GM19372 (cell line): Measurements from ENCODE around the gene ADRA2A.

Source experiments
- ATAC-seq: cut with Tn5 transposase; IDR thresholded peaks from one replicate; pipeline ENCODE4 v1.9.1; 2021; ENCODE audit warnings: mild to moderate bottlenecking, low read depth, moderate library complexity; ENCODE audit not compliant: unreplicated experiment

ADRA2A gene

GRCh38 chr10:111082102-111082975 is 5.5 kb downstream of the ADRA2A start:
- ATAC-seq: no peak

GRCh38 chr10:111083222-111084095 is 6.6 kb downstream of the ADRA2A start:
- no peak for ATAC-seq

- ATAC-seq: no peak
Observed at GRCh38 chr10:111084366-111085255, 7.8 kb downstream of the ADRA2A start.

DNA sequence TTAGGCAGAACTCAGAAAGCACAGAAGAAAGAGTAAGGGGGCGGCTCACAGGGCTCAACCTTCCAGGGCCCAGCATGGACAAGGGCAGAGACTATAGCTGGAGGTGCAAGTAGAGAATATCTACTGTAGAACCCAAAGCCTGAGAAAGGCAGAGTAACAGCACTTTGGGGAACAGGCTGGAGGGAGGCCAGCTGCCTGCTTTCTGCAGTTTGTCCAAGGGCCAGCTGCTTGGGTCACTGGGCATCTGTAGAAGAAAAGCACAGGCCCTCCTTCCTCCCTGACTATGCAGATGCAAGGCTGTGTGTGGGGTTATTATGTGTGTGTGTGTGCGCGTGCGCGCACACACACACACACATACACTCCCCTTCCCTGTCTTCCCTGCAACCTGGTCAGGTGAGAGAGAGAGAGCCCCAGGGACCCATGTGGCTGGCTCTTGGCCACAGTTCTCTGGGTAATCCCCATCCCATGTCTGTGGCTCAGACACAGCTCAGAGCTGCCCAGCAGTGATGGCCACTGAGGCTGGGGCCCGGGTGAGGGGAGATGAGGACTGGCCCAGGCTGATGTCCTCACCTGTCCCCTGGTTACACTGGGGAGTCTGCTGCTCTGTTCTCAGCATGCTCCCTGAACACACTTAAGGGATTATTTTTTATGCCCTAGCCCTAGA is 9.0 kb downstream of the ADRA2A start:
- ATAC-seq: no peak

GRCh38 chr10:111086574-111086973 is 9.7 kb downstream of the ADRA2A start:
- no peak for ATAC-seq

GRCh38 chr10:111087331-111087756 is 10.5 kb downstream of the ADRA2A start:
- ATAC-seq: no peak

DNA sequence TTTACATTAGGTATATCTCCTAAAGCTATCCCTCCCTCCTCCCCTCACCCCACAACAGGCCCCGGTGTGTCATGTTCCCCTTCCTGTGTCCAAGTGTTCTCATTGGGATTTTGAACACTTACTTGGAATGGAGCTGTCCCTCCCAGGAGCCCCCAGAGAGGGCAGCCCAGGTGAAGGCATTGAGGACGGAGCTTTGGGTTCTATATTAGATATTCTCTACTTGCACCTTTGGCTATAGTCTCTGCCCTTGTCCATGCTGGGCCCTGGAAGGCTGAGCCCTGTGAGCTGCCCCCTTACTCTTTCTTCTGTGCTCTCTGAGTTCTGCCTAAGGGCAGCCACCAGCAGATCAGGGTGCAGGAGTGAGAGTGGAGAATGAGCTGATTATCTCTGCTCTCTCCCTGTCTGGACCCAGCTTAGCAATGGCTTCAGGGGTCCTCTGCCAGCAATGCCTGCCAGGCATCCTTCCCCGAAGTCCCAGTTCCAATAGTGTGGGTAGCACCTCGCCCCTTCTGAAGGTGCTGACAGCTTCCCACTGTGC is 11.2 kb downstream of the ADRA2A start:
- ATAC-seq: no peak

- no peak for ATAC-seq
Observed at GRCh38 chr10:111089293-111089692, 12.5 kb downstream of the ADRA2A start.

GRCh38 chr10:111091833-111092232 is 15.0 kb downstream of the ADRA2A start:
- ATAC-seq: no peak

DNA sequence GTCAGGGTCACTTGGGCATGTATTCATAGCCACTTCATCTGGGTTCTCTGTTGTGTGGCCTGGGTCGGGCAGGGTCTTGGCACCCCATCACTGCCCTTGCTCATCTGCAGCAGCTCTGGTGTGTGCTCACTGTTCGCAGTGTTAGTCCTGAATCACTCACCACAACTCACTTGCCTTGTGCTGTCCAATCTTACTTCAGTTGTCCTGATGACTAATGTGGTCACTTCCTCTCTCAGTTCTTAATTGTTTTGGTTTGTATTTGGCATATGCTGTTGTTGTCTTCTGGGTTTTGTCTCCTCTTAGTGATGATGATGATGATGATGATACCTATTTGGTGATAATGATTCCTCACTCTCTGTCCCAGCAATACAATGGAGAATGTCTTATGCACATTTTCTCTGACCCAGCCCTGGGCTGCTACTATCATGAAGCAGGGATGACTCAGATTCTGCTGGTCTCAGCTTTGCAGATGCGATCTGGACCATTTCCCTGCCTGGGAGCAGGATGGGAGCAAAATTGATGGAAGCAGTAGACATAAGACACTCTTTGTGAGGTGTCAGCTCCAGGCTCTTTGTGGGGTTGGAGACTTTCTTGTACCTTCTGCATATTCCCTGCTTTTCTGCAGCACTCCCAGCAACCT is 17.0 kb downstream of the ADRA2A start:
- no peak for ATAC-seq

- no peak for ATAC-seq
Observed at GRCh38 chr10:111098679-111099437, 22.0 kb downstream of the ADRA2A start.

DNA sequence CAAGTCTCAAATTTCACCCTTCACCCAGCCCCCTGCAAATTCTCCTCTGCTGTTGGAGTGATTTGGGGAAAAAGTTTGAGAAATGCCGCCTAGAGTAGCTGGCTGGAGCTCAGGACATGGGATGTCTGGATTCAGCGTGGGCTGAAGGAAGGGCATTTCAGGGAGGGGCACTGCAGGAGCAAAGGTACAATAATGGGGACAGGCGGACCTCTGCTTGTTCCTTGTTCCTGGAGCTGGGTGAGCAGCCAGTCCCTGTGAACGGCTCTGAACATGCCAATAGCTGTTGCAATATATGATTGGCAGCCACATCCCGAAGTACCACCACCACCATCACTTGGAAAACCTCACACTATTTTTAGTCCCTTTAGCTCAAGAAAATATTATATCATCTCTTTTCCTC is 23.4 kb downstream of the ADRA2A start:
- ATAC-seq: no peak

GRCh38 chr10:111101796-111102195 is 25.0 kb downstream of the ADRA2A start:
- no peak for ATAC-seq

DNA sequence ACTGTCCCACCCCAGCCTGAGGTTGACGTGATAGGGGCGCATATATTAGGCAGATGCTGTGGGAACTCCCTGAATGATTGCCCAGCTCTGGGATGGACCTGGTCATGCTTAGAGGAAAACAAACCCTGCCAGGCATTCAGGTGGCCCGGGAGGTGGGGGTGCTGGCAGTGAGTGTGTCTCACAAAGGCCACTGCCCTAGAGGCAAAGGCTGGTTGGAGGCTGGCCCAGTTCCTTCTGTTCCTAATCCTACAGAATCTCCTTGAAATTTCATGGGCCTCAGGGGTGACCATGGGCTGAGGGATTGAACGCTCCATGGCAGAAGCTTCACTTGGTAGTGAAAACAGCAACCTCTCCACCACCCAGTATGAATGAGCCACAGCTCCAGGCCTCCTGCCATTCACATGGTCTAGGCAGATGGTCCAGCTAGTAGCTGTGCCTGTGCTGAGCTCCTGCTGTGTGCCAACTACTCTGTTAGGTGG is 25.6 kb downstream of the ADRA2A start:
- ATAC-seq: no peak

DNA sequence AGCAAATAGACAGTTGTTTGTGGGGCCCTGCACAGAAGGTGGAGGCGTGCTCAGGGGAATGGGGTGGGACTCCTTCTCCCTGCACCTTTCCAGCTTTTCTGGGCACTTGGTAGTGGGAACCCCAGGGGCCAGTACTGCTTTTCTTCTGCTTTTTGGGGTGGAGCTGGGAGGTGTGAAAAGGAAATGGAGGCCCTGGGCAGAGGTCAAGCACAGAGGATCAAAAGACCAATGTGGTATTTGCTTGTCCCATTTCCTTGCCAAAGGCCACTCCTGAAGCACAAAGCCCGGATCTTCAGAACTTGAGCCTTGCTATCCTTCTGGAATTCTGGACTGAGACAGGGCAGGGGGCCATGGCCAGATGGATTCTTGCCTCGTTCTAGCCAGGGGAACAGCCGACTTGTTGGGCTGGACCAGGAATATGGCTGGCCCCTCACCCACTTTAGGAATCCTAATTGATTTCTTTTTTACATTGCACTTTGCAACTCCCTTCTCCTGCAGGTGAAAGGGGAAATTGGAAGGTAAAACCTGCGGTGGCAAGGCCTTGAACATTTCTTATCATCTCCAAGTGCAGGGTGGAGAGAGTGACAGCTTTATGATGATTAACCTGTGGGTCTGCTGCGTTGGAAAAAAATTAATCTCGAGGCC is 26.5 kb downstream of the ADRA2A start:
- ATAC-seq: no peak

DNA sequence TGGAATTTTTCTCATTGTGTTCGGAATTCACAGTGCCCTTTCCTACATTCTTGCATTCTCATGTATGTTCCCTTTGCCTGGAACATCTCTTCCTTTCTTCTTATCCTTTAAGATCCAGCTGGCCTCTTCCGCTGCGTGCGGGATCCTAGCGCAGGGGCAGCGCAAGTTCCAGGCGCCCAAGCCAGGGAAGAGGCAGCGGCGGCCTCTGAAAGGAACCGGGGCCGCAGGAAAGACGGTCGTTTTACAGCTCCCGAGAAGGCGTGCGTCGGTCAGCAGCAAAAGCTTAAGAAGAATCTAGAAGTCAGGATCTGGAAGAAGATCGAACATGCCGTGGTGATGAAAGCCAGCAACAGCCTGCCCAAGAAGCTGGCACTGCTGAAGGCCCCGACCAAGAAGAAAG is 28.0 kb downstream of the ADRA2A start:
- ATAC-seq: no peak

GRCh38 chr10:111106081-111106480 is 29.3 kb downstream of the ADRA2A start:
- ATAC-seq: no peak

DNA sequence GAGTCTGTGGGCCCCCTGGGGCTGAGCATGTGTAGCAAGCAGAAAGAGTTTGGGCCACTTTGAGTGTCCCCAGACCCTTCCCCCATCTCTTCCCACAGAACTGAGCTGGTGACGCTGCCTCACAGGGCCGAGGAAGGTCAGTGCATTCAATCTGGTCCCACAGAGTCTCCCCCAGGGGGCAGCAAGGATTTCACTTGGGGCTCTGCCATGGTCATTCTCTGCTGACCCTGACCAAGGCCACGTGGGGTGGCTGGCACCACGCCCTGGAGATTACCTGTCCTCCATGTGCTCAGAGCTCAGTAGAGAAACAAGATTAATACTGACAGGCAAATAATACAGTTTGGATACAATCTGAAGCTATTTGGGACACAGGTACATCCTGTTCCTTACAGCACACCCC is 30.2 kb downstream of the ADRA2A start:
- ATAC-seq: no peak
